ENCODE measurements around the gene RETNLB. TPM values are rescaled to one million over a fixed set of nuclear protein-coding genes. Genes with fewer than 3 reads are reported as not detected.

RETNLB gene
- total RNA-seq, 2 experiments from 2014 or later = not detected

DNA sequence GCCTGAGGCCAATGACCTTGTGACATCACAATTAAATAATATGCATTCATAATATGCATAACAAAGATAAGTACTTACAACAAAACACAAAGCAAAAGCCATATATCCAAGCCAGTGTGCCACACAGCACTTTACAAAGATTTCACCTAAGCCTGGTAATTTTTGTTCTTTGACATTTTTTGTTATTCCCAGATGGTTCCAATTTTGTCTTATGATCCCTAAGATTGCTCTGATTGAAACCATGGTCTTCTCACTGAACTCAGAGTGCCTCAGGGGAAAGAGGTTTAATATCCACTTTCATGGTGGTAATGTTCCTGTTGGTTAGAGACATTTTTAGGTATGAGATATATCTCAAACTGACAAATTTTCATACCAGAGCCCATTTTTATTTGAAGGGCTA, 29.1 kb downstream of the RETNLB start:
- Mint-ChIP-seq H3K4me1 (no peaks in the 10 kb centered on the region), H3K27ac (no peak overlapping the region), H3K36me3 (no peaks in the 10 kb centered on the region), H3K27me3 (no peaks in the 10 kb centered on the region), H3K9me3 (ENCODE audit: low read depth) (peaks cover under 1% of the 10 kb centered on the region), H3K4me3 (no peak overlapping the region)
- ATAC-seq (no peak), DNase-seq (no peak)
- CTCF ChIA-PET = no interaction called here

DNA sequence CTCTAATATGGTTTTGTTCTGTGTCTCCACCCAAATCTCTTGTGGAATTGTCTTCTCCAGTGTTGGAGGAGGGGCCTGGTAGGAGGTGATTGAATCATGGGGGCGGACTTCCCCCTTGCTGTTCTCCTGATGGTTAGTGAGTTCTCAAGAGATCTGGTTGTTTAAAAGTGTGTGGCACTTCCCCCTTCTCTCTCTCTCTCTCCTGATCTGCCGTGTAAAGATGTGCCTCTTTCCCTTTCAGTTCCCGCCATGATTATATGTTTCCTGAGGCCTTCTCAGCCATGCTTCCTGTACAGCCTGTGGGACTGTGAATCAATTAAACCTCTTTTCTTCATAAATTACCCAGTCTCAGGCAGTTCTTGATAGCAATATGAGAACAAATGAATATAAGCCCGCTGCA, 33.1 kb downstream of the RETNLB start:
- H3K9me3 Mint-ChIP-seq (ENCODE audit: low read depth) = peaks cover 1% of the 10 kb centered on the region
- ATAC-seq (no peak), DNase-seq (no peak)
- H3K4me1 Mint-ChIP-seq = peaks cover 4% of the 10 kb centered on the region
- no peak overlapping the region for H3K4me3 Mint-ChIP-seq
- H3K27ac Mint-ChIP-seq = no peak overlapping the region
- CTCF ChIA-PET = no interaction called here
- peaks cover 2% of the 10 kb centered on the region for H3K27me3 Mint-ChIP-seq
- peaks cover 1% of the 10 kb centered on the region for H3K36me3 Mint-ChIP-seq

DNA sequence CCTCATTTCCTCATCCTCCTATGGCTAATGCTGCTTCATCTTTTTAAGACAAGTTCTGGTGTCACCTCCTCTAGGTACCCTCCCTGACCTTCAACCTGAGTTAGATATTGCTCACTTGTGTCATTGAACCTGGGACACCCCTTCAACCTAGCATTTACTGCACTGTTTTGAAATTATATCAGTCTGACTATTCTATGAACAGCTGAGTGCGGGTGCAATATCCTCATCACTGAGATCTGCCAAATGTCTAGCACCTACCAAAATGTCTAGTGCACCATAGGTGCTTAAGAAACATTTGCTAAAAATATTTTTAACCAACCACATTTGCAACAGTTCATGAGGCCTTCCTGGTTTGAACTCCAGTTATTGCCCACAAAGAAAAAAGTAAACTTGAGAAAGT, 34.5 kb downstream of the RETNLB start:
- Mint-ChIP-seq H3K27me3 (peaks cover 5% of the 10 kb centered on the region), H3K27ac (no peak overlapping the region), H3K4me1 (peaks cover 6% of the 10 kb centered on the region), H3K4me3 (no peak overlapping the region), H3K9me3 (ENCODE audit: low read depth) (peaks cover 1% of the 10 kb centered on the region), H3K36me3 (peaks cover 1% of the 10 kb centered on the region)
- ATAC-seq = no peak
- CTCF ChIA-PET = no interaction called here
- DNase-seq = no peak

DNA sequence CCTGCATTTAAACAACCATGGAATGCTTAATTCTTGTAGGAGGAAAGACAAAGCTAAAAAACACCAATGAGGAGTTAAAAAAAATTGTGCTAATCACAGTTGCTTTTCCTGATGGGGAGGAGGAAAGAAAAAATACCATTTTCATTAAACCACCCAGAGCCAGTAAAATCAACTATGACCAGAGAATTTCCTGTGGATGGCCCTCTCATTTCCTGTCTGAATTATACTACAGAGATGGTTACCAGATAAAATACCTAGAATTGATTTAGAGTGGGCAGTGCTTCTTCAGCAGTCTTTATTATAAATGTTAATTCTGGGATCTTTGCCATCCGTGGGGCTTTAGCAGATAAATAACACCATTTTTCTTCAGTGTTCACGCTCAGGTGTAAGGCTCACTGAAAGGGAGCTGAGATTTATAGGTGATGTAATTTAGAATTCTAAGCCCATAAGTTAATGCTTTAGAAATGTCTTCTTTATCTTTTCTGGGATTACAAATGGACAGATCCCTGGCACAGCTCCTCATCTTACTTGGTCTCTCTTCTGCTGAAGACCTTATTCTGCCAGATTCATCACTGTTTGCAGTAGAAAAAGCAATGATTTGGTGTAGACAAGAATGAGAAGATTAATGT, 37.9 kb downstream of the RETNLB start:
- Mint-ChIP-seq H3K9me3 (ENCODE audit: low read depth) (peaks cover 1% of the 10 kb centered on the region), H3K4me1 (peaks cover 6% of the 10 kb centered on the region), H3K36me3 (peaks cover 1% of the 10 kb centered on the region), H3K27ac (no peak overlapping the region), H3K27me3 (peaks cover 5% of the 10 kb centered on the region), H3K4me3 (no peak overlapping the region)
- ATAC-seq (no peak), DNase-seq (no peak)
- CTCF ChIA-PET = interaction anchor here (0.8 to 1.1 kb wide), 4 partner anchors 10 to 99 kb away, joined by 3 read pairs; no protein-coding TSS in a partner anchor

DNA sequence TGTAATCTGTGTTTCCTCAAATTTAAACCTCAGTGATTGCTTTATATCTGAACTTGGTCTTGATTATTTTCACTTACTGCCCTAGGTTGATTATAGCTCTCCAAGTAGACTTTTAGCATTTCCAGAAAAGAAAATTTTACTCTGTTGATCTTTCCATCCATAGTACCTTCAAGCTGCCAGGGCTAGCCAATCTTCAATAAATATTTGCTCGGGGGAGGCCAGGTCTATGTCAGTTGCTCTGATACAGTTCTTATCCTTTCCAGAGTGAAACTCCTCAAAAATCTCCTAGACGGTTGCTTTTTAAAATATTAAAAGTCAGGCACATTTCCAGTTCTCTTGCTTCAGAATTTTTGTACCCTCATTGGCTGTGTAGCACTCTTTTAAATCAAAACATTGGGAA, 38.8 kb downstream of the RETNLB start:
- peaks cover 6% of the 10 kb centered on the region for H3K4me1 Mint-ChIP-seq
- H3K36me3 Mint-ChIP-seq = peaks cover 1% of the 10 kb centered on the region
- CTCF ChIA-PET = interaction anchor here (0.8 kb wide), 1 partner anchor 100 kb away, joined by 3 read pairs; no protein-coding TSS in a partner anchor
- no peak overlapping the region for H3K27ac Mint-ChIP-seq
- peaks cover 5% of the 10 kb centered on the region for H3K27me3 Mint-ChIP-seq
- no peak for DNase-seq
- H3K9me3 Mint-ChIP-seq (ENCODE audit: low read depth) = peaks cover 1% of the 10 kb centered on the region
- no peak for ATAC-seq
- H3K4me3 Mint-ChIP-seq = no peak overlapping the region

DNA sequence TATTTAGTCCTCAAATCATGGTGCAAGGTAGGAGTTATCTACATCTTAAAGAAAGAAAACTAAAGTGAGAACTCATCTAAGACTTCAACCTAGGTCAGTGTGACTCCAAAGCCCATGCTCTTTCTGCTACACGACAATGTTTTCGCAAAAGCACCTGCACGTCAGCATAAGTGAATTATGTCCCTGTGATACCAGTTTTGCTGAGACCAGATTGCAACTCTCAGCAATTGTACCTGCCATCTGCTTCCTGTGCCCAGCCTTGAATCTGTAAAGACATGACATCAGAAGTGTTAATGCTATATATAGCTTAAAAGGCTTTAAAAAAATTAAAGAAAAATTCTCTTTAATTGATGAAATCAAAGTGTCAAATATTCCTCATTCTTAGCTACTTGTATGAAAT, 43.4 kb downstream of the RETNLB start:
- Mint-ChIP-seq H3K9me3 (ENCODE audit: low read depth) (no peaks in the 10 kb centered on the region), H3K4me3 (no peak overlapping the region), H3K4me1 (no peaks in the 10 kb centered on the region), H3K36me3 (no peaks in the 10 kb centered on the region), H3K27me3 (peaks cover 7% of the 10 kb centered on the region), H3K27ac (no peak overlapping the region)
- CTCF ChIA-PET = no interaction called here
- no peak for DNase-seq
- no peak for ATAC-seq

DNA sequence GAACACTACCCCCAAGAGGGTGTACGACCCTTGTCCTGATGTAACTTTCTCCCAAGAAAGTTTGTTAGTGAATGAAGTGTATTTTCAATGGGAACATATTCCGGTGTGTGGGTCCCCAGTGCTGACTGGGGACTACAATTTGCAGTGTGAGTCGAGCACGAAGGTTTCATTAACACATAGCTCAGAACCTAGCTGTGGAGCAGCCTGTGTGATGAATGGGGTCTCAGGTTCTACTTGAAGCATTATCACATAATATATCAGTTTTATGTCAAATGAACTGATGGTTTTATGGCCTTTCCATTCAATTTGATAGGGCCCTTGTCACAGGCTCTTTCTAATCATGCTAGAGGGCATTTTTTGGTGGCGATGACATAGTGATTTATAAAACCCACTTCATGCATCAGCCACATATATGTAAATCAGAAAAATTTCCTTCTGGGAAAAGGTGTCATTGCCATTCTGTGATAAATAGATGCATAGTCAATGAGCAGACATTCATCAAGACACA, 44.1 kb downstream of the RETNLB start:
- Mint-ChIP-seq H3K9me3 (ENCODE audit: low read depth) (no peaks in the 10 kb centered on the region), H3K36me3 (no peaks in the 10 kb centered on the region), H3K27me3 (peaks cover 4% of the 10 kb centered on the region), H3K27ac (no peak overlapping the region), H3K4me3 (no peak overlapping the region), H3K4me1 (no peaks in the 10 kb centered on the region)
- CTCF ChIA-PET = no interaction called here
- ATAC-seq = no peak
- no peak for DNase-seq

Other genes with a start within 250 kb of the RETNLB start
- gene MYH15, start 246.8 kb downstream of the RETNLB start, total RNA-seq = under 1 TPM; 0.35 to 0.37 TPM
- 10 to 100 TPM; 66.6 to 71.3 TPM for gene CIP2A, start 168.0 kb downstream of the RETNLB start, total RNA-seq
- 10 to 100 TPM; 25.0 to 26.3 TPM for gene DZIP3, start 167.7 kb downstream of the RETNLB start, total RNA-seq
- gene TRAT1, start 65.4 kb upstream of the RETNLB start, total RNA-seq = 10 to 100 TPM; 53.8 to 62.4 TPM
- gene GUCA1C, start 196.5 kb upstream of the RETNLB start, total RNA-seq = not detected